Stimulated activated CD8-positive, alpha-beta memory T cell treated with anti-CD3 and anti-CD28 coated beads, Interleukin-7, amount 100 ng/mL, for 1 hour (primary cell): ENCODE results near the gene BCL2L1.

ENCODE experiments used
- DNase-seq, 2 donors: peaks; one replicate each; pipeline ENCODE4 v3.0.0-alpha.2; 2020; ENCODE audit warnings: low read depth in 2 of 2

The BCL2L1 gene

GRCh38 chr20:31693402-31693801 lies 29.3 kb downstream of the BCL2L1 start:
- no peak for DNase-seq

- no peak for DNase-seq
These were observed 30.9 kb downstream of the BCL2L1 start for GRCh38 chr20:31691646-31692275.

GRCh38 chr20:31690124-31690666 lies 32.5 kb downstream of the BCL2L1 start:
- DNase-seq = no peak

- no peak for DNase-seq
These were observed 33.5 kb downstream of the BCL2L1 start for GRCh38 chr20:31689141-31689540.

GRCh38 chr20:31687777-31688176 lies 34.9 kb downstream of the BCL2L1 start:
- no peak for DNase-seq

- DNase-seq = no peak
These were observed 36.6 kb downstream of the BCL2L1 start for GRCh38 chr20:31685853-31686643.

GRCh38 chr20:31684153-31685015 lies 38.3 kb downstream of the BCL2L1 start:
- no peak for DNase-seq

- DNase-seq = no peak
These were observed 39.7 kb downstream of the BCL2L1 start for GRCh38 chr20:31682927-31683326.

- DNase-seq = no peak
These were observed 40.3 kb downstream of the BCL2L1 start for GRCh38 chr20:31682352-31682751.

GRCh38 chr20:31681769-31682168 lies 40.9 kb downstream of the BCL2L1 start:
- no peak for DNase-seq

GRCh38 chr20:31681128-31681727 lies 41.4 kb downstream of the BCL2L1 start:
- DNase-seq = no peak

GRCh38 chr20:31680286-31681127 lies 42.2 kb downstream of the BCL2L1 start:
- DNase-seq = no peak

- DNase-seq = no peak
These were observed 43.0 kb downstream of the BCL2L1 start for GRCh38 chr20:31679357-31680285.

- DNase-seq = no peak
These were observed 44.0 kb downstream of the BCL2L1 start for GRCh38 chr20:31678389-31679356.

GRCh38 chr20:31677553-31678260 lies 45.0 kb downstream of the BCL2L1 start:
- DNase-seq = no peak

- no peak for DNase-seq
These were observed 46.1 kb downstream of the BCL2L1 start for GRCh38 chr20:31676609-31676989.

GRCh38 chr20:31675828-31676608 lies 46.6 kb downstream of the BCL2L1 start:
- DNase-seq = peak; percentile 30 to 37
